GF-D8 (cell line): ENCODE results near the gene CNST.
A peak's percentile ranks its signal among the peaks of the same experiment; 100 is the strongest.
"Not testable (repeated sequence)": the region's sequence is repeated elsewhere in the genome, so short reads cannot be mapped to it uniquely, and the experiment has no call there.

Experiments
- DNase-seq: peaks from one replicate; lab custom pipeline; 2025; lab: John Stamatoyannopoulos, UW

CNST gene

DNA sequence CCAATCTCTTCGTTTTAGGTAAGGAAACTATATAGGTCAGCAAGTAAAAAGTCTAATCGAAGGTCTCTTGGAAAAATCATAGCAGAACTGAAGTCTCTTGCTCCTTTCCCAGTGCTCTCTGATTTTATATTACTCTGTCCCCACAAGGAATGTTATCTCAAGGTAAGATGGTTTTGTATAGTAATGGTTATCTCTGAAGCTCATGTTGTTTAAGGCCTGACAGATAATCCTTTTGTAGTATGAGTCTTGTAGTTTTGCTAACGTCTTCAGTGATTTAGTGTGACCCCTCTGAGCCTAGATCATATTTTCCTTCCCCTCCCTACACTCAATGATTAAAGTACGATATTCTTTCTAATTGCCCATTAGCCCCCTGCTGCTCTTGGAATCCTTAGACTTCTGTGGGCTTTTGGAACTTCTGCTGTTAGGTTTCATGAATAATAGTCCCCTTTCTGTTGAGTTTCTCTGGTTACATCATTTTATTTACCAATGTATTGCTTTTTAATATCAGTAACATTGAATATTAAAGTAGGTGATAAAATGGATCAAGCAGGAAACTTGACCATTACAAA lies 52.1 kb downstream of the CNST start:
- DNase-seq = no peak

DNA sequence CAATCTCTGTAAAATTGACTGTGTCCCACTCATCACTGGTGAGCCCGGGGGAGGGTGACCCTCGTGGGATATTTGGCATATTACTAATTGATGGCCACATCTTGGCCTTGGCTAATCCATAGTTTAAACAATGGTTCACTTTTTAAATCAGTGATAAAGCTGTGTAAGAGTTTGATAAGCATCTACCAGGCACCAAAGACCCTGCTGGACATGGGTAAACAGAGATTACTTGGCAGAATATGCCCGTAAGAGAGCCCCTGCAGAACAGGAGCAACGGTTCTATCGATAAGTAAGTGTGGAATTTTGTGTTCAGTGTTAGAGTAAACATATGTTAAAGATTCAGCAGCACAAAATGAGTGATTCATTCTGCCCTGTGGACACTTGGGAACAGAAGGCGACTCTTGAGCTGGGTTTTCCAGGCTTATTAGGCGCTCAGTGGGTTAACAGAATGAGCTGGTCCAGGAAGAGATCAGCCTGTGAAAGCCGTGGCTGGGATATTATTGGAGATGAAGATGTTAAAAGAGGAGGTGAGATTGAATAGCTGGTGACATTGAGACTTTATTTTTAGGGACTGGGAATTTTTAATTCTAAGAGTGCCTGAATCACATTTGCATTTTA lies 55.9 kb downstream of the CNST start:
- no peak for DNase-seq

DNA sequence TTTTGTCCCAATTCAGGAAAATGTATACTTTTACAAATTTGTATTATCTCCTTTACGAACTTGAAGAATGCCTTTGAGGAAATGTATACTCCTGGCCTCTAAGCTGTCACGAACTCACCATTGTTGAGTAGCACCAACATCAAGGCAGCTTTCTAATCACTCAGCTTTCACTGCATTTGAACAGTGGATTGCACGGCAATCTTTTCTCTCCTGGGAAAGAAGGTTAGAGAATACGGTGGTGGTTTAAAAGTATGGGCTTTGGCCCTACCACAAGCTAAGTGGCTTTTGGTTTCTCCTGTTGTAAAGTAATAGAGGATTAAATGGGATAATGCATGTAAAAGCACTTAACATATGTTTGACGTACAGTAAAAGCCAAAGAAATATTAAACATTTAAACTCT lies 57.8 kb downstream of the CNST start:
- no peak for DNase-seq

DNA sequence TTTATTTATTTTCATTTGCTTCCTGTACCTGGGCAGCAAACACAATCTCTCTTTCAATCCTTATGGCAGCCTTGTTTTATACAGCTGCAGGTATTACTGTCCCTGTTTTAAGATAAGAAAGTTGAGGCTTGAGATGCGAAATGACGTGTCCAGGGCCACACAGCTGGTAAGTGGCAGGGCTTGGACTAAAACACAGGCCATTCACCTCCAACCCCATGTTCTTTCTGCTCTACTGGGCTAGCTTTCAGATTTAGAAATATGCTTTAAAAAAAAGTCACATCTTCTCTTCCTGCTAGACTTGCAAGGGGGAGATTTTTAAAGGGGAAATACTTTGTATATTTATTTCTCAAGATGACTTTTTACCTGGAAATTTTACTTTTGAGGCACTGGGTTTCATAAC lies 62.8 kb downstream of the CNST start:
- DNase-seq = no peak

DNA sequence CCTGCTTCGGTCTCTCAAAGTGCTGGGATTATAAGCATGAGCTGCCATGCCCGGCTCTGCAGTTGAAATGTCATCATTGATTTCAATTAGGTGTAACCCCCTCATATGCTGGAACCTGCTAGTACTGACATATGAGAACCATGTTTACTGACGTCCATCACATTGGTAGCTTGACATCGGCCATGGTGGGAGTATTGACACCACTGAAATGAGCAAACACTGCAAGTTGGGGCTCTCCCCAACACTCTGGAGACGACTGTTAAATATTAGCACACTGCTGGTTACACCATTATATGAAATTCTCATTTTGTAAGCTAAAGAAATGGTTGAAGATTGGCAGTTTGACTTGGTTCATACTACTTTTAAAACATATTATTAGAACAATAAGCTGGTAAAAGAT lies 63.7 kb downstream of the CNST start:
- DNase-seq = no peak

DNA sequence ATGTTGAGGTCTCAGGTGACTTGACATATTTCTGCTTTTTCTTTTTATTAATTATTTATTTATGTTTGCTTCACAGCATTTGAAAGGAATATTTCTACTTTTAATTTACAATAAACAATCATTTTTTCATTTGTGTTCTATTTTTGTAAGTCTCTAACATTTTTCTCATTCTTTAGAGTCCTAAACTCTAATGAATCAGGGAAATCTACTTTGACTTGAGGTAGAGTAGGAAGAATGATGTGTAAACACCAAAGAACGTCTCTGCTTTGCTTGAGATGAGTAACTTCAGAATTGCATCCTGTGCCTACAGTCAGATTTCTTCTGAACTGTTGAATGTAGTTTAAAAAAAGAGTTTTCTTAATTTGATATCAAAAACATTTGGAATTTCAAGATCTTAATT lies 65.2 kb downstream of the CNST start:
- DNase-seq = no peak

DNA sequence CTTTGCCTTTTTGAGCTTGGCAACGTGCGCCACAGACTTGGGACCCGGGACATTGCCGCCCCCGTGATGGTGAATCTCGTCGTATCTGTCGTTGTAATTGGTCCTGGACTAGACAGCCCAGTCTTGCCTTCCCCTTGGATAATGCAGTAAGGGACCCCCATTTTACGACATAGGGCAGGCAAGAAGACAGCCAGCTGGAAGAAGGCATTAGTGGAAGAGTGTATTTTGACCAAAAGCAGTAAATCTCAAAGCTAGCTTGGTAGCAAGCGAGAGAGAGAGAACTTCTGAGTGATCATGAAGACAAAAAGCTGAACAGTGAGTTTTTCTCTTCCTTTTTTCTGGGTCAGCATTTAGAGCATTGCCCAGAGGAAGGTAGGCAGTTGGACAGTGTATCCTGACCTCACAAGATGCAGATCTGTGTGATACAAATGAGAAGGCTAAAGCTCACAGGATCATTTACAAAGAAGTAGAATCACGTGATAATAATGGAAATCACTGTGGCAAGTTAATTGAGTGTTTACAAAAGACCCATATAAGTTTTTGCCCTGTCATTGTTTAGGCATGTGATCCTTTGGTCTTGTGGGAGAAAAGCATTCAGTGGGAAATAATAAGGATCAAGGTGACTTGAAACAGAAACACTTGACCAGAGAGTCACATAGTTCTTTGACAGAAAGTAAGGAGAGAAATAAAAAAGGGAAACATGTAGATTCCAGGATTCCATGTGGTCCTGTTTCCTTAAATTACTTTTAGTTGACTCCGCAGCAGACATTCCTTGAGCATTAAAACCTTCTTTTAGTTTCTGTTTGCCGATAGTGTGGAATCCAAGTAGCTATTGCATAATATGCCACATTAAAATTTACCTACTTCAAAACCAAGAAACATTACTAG lies 66.3 kb downstream of the CNST start:
- no peak for DNase-seq

DNA sequence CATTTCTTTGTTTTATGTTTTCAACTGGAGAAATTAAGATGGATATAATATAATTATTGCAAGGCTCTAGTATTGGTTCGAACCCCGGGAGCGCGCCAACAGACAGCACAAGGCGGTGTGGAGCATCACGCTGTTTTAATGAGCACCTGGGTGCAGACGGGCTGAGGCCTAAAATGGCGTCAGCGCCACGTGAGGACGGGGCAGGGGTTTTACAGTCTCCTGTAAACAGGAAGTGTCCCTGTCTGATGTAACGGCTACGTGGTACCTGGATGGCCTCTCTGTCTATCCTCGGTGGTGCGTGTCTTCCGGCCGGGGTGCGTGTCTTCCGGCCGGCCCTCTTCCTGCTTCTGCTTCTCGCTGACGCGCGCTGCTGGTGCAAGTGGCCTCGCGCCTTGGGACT lies 68.4 kb downstream of the CNST start:
- DNase-seq = not testable (repeated sequence)

DNA sequence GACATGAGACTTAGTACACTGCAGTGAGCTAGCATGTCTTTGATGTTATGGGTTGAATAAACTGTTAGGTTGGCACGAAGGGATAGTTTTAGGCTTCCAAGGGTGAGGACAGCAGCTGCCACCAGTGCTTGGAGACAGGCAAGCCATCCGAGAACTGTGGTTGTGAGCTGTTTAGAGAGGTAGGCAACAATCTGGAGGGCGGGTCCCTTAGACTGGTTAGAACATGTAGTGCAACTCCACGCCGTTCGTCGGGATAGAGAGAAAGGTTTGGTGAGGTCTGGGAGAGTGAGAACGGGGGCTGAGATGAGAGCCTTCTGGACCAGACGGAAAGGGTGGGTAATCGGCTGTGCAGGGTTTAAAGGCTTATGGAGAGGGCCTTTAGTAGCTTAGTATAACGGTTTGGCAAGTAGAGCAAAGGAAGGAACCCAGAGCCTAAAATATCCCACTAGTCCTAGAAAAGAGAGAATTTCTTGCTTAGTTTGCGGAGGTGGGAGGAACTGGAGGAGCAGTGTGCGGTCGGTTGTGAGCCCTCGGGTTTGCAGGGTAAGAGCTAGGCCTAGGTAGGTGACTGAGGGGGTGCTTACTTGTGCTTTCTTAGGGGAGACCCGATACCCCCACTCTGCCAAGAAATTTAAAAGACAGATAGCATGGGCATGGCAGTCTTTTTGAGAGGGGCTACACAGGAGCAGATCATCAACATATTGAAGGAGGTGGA lies 72.8 kb downstream of the CNST start:
- DNase-seq = no peak

DNA sequence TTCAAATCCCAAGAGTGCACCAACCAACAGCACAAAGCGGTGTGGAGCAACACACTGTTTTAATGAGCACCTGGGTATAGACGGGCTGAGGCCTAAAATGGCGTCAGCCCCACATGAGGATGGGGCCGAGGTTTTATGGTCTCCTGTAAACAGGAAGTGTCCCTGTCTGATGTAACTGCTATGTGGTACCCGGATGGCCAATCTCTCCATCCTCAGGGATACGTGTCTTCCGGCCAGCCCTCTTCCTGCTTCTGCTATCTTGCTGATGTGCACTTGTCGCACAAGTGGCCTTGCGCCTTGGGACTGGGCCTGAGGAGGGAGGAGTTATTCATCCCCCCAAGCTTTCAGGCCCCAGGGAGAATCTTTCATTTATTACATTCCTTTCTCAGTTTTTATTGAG lies 73.5 kb downstream of the CNST start:
- DNase-seq = no peak

DNA sequence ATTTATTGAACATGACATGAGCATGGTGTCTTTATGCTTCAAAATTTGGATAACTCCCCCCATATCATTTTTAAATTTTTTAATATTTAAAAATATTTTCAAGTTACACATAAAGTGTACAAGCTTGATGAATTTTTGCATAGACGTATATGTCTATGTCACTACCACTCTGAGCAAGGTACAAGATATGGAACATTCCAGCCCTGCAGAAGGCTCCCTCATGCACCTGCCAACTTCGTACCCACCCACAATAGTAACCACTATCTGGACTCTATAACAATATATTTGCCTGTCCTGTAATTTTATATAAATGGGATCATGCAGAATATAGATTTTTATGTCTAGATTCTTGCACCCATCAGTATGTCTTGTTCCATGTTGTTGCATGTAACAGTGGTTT lies 74.5 kb downstream of the CNST start:
- DNase-seq = no peak

DNA sequence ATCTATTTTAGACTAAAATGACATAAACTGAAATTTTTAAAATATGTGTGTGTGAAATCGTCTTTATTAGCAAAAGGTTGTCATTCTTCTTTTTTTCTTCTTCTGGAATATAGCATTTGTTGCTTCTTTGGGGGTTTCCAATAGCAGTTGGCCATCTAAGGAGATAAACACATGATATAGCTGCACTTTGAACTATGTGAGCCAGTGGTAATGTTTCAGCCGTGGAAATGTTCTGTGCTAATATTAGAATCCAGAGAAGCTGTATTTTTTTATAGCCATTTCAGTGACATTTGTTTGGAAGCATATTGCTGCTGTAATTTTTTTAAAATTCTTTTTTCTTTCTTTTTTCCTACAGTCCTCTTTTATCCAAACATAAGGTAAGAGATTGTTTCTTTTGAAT lies 75.1 kb downstream of the CNST start:
- no peak for DNase-seq

DNA sequence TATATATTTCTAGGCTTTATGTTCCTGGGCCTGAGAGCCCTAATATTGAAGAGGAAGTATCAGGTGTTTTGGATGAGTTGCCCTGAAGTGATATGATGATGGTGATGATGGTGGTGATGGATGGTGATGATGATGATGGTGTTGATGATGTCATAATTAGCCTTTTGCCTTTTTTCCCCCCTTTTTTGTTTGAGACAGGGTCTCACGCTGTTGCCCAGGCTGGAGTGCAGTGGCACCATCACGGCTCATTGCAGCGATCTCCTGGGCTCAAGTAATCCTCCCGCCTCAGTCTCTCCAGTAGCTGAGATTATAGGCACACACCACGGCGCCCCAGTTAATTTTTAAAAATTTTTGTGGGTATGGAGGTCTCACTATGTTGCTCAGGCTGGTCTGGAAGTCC lies 76.5 kb downstream of the CNST start:
- no peak for DNase-seq

DNA sequence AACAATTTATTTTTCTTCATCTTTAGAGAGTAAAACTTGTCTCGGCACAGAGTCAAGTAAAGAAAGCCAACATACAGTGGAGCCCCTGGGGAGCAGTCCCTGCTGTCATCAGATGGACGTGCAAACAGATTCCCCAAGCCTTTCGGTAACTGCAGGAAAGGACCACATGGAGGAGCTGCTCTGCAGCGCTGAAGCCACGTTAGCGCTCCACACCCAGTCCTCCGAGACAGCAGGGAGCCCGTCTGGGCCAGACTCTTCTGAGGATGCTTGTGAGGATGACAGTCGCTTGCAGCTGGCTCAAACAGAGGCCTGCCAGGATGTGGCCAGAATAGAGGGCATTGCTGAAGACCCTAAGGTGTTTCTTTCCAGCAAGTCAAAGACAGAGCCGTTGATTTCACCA lies 80.9 kb downstream of the CNST start:
- DNase-seq = no peak

DNA sequence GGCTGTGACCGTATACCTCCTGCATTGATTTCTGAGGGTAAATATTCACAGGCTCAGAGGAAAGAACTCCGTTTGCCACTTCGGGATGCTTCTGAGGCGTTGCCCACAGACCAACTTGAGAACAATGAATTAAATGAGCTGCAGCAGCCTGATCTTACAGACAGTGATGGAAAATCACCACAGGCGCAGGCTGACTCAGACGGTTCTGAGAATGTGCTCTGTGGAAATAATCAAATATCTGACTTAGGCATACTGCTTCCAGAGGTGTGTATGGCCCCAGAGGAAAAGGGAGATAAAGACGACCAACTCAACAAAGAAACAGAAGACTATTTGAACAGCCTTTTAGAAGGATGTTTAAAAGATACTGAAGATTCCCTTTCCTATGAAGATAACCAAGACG lies 81.3 kb downstream of the CNST start:
- DNase-seq = no peak

DNA sequence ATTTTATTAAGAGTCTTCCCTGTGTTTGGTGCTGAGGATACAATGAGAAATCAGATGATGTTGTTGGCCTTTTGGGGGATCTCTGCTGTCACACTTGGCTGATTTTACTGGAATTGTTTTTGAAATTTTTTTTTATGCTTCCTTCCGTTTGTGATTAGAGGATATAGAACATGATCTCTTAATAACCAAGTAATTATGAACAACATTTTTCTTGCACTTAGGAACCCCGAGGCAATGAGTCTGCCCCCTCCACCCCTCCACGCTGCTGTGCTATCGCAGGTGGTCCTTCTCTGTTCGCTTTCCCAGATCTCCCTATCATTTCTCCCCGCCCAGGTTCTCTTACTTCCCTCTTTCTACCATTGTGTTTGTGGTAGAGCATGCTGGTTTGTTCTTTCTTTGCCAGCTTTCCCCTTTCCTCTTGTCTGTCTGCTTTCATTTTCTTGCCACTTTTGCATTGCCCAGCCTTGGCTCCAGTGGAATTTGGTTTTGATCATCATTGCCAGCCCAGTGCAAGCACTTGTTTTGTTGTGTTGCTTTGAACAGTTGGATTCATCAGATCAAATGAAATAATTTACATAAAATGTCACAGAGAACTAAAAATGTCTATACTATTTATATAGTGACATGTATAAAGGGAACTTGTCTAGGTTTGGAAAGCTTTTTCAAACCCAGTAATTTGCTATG lies 84.9 kb downstream of the CNST start:
- peak; percentile 15 for DNase-seq

DNA sequence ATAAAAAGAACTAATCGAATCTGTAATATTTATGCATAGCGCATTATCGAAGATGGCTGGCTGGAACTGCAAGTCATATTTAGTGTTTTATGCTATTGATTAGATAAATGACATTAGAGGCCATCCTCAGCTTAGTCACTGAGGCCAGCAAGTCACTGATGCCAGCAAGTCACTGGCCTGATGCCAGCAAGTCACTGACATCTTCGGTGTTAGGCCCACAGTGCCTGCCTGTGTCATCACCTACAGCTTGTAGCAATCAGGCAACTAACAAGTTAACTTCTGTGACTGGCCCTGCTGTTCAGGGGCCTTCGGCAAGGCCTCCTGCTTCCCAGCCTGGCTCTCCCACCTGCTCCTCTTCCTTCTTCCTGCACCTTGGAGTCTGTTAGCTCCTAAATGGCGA lies 92.3 kb downstream of the CNST start:
- DNase-seq = no peak

DNA sequence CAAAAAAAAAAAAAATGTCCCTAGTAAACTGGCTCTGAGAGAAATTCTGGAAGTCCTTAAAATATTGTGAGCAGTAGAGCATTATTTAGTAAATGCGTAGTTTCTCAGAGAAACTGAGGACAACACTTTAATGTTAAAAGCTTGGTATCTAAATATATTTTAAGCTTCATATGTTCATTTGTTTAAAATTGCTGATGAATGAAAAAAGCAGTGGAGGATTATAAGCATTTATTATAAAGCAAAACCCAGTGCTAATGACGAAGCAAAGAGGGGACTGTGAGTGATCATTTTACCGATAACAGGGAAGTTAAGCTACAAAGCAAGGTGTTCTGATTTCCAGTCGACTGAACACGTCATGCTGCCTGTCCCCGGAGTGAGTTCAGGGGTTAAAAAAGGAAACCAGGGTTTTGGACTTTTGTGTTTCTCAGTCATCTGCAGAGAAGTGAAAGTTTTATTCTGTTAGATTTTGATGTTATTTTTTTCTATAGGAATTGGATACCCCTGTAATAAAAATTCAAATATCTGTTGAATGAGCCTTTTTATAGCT lies 93.4 kb downstream of the CNST start:
- no peak for DNase-seq

DNA sequence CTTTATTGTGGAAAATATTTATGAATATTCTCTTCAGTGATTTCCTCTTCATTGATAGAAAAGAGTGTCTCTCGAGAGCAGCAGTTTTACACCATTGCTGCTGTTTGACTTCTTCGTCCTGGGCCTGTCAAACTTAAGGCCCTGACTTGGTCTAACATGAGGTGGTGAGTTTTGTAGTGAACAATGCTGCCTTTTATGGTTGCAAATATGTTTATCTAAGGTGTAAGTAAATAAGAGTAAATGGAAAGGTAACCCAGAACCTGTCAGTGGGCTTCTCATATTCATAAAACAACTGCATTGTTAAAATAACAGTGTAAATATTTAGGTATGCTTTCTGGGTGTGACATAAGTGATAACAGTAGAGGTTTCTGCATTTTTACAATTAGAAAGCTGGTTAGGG lies 95.2 kb downstream of the CNST start:
- DNase-seq = no peak

DNA sequence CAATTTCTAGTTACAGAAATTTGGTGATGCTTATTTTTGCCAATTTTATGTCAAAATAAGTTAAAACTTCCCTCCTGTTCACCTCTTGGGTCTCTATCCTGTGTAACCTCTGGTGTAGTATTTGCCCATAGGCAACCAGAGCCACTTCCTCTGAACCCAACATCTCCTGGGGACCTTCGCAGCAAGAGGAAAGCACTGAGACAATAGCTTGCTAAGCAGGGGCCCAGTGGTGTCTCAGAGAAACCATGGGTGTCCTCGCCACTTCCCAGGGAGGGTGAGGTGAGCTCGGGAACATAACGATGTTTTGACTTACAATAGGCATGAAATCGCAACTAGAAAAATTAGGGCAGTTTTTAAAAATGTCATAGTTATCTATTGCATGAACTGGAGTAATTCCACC lies 101.5 kb downstream of the CNST start:
- DNase-seq = no peak

DNA sequence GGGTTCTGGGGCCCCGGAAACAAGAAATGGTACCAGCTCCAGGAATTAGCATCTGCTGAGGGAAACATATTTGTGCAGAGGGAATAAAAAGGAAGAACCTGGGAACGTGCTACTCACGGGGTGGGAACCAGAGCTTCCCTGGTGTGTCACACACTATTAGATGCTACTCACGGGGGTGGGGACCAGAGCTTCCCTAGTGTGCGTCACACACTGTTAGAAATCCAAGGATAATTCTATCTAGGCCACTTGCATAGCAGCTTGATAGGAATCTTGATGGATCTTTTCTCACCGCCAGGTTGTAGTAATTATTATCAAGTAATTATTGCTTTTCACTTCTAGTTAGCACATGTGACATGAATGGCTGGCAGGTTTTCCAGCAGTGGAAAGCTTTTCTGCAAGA lies 103.4 kb downstream of the CNST start:
- no peak for DNase-seq

DNA sequence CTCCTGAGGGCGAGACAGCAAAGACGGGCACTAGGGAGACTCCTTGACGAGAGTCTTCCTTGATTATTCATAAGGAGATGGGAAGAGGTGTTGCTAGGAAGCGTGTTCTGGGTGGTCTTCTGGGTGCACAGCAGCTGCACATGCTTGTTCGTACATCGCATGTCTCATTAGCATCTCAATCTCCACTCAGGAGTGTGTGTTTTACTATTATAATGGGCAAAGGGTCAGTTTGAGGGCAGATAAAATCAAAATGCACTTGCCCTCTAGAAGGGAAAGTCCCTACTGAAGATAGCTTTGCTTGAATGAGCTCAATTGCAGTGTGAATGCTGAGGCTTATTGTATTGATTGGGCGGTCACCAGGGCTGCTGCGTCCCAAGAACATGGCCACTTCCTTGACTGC lies 107.8 kb downstream of the CNST start:
- no peak for DNase-seq
